ENCODE results near the gene PALLD.

Gene PALLD

GRCh38 chr4:168527560-168527959, 30.7 kb downstream of the PALLD start:
- DNase-seq (ENCODE audit: low spot score): no peak

- no peak for DNase-seq (ENCODE audit: low spot score)
These were observed 31.5 kb downstream of the PALLD start for GRCh38 chr4:168528131-168528949.

GRCh38 chr4:168529257-168529656, 32.4 kb downstream of the PALLD start:
- DNase-seq (ENCODE audit: low spot score): no peak

- DNase-seq (ENCODE audit: low spot score): no peak
These were observed 34.5 kb downstream of the PALLD start for GRCh38 chr4:168531305-168531704.

GRCh38 chr4:168534535-168534934, 37.7 kb downstream of the PALLD start:
- DNase-seq (ENCODE audit: low spot score): no peak

- DNase-seq (ENCODE audit: low spot score): no peak
These were observed 38.8 kb downstream of the PALLD start for GRCh38 chr4:168535689-168536088.

- DNase-seq (ENCODE audit: low spot score): no peak
These were observed 39.6 kb downstream of the PALLD start for GRCh38 chr4:168536448-168536847.

- DNase-seq (ENCODE audit: low spot score): no peak
These were observed 40.2 kb downstream of the PALLD start for GRCh38 chr4:168537086-168537485.

GRCh38 chr4:168537571-168537970, 40.7 kb downstream of the PALLD start:
- DNase-seq (ENCODE audit: low spot score): no peak

- DNase-seq (ENCODE audit: low spot score): no peak
These were observed 41.8 kb downstream of the PALLD start for GRCh38 chr4:168538632-168539031.

GRCh38 chr4:168540086-168540485, 43.2 kb downstream of the PALLD start:
- no peak for DNase-seq (ENCODE audit: low spot score)

GRCh38 chr4:168540503-168541265, 43.8 kb downstream of the PALLD start:
- DNase-seq (ENCODE audit: low spot score): no peak

GRCh38 chr4:168541266-168541953, 44.6 kb downstream of the PALLD start:
- no peak for DNase-seq (ENCODE audit: low spot score)

- DNase-seq (ENCODE audit: low spot score): no peak
These were observed 52.3 kb downstream of the PALLD start for GRCh38 chr4:168549143-168549542.

GRCh38 chr4:168550064-168550766, 53.4 kb downstream of the PALLD start:
- no peak for DNase-seq (ENCODE audit: low spot score)

- DNase-seq (ENCODE audit: low spot score): no peak
These were observed 54.4 kb downstream of the PALLD start for GRCh38 chr4:168551211-168551610.

- DNase-seq (ENCODE audit: low spot score): no peak
These were observed 55.3 kb downstream of the PALLD start for GRCh38 chr4:168551945-168552695.

- DNase-seq (ENCODE audit: low spot score): no peak
These were observed 57.0 kb downstream of the PALLD start for GRCh38 chr4:168553714-168554370.

- DNase-seq (ENCODE audit: low spot score): no peak
These were observed 58.6 kb downstream of the PALLD start for GRCh38 chr4:168555437-168555836.

GRCh38 chr4:168557658-168558057, 60.8 kb downstream of the PALLD start:
- no peak for DNase-seq (ENCODE audit: low spot score)

GRCh38 chr4:168558599-168558998, 61.7 kb downstream of the PALLD start:
- no peak for DNase-seq (ENCODE audit: low spot score)
